CD4-positive, alpha-beta T cell treated with Interleukin-15 for 4 hours (primary cell): Measurements from ENCODE around the gene PTPRN2.
"Not testable (repeated sequence)": the region's sequence is repeated elsewhere in the genome, so short reads cannot be mapped to it uniquely, and the experiment has no call there.

Experiments used
- DNase-seq: peaks from one replicate; pipeline ENCODE4 v3.0.0-alpha.2; 2020; ENCODE audit warnings: low spot score

PTPRN2 gene

DNA sequence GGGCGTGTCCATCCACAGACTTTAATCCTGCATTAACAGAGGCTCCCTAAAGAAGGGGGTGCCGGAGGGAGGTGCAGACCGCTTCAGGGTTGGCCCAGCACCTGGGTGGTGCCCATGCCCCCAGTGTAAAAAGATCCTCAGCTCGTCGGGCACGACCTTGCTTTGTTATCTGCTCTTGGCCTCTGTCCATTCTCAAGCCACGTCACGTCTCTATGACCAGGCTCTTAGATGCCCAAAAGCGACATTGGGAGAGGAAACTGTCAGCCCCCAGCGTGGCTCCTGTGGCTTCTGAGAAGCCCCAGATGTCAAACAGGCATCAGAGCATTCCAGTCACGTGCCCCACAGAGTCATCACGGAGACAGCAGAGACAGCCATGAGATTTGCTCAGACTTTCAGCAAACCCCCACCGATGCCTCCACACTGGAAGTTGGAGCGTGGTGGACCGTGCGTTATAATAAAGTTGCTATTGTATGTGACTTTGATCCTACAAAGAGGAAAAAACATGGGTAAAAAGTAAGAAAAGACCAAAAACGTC lies 55.5 kb downstream of the PTPRN2 start:
- no peak for DNase-seq

DNA sequence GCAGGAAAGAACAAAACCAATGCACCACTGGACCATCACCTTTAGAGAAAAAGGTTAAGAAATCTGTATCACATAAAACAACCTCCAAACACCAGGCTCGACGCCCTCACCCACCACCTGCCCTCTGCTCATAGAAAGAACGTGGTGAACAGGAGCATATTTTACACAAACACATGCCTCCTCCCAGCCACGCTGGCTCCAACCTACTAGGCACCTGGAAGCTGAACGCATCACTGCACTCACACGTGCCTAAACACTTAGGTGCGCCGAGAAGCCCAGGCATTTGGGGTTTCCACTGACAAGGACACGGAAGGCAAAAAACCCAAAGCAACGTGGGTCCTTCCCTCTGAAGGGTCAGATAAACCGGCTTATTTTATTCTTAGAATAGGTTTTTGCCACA lies 56.0 kb downstream of the PTPRN2 start:
- no peak for DNase-seq

DNA sequence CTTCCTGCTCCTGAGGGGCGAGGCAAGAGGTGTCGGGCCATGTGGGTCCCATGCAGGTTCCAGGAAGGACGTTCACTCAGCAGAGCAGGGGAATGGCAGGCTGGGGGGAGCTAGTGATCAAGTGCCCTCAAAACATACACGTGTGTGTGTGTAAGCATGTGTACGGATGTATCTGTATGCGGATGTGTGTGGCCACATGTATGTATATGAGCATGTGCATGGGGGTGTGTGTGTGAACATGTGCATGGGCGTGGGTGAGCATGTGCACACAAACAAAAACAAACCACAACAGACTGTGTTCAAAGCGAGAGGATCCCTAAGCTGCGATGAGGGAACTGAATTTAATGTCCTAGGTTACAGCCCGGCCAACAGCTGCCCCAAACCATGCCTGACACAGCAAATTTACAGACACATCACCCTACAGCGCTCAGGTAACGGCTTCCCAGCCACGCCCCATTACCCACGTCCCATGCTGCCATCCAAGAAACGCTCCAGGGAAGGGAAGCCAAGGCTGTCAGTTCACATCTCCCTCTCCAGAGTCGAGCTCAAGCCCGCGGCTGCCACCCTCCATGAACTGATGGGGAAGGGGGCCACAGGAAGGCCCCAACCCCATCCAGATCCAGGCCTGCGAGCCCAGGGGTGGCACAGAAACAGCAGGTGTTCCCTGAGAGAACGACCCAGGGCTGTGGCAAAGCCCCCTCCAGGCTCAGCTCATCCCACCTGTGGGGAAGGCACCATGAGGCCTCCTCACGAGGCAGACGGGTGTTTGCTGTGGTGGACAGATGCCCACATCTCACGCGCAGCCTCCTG lies 56.6 kb downstream of the PTPRN2 start:
- no peak for DNase-seq

DNA sequence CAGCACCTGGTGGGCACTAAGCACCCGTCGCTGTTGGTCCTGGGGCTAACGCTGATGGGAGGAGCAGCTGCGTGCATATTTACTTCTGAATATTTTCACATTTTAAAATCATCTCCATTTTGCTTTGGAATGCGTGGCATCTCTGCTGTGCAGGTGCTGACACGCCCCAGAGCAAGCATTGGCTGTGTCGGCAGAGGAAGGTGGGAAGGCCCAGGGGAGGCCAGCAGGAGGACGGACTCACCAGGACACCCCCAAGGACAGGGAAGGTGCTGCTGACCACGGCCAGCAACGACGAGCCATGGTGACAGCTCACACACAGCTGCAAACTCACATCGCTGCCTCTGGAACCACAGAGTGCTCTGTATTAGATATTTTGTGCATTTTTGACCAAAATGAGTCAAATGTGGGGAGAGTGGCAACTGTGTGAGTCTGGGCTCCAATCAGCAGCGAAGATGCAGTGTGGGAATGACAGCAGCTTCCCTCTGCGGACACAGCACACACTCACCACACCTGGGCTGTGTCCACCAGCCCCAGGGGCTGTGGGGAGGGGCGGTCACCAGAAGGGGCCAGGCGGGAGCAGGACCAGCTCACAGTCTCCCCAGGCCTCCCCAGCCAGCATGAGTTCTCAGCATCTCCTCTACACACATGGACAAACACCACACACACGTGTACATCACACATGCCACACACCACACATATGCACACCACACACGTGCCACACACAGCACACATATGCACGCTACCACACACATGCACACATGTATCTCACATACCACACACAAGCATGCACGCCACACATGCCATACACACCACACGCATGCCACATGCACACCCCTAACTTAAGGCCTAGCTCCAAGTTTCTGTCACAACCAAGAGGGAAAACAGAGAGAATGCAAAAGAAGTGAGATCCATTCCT lies 58.2 kb downstream of the PTPRN2 start:
- DNase-seq, result no peak

DNA sequence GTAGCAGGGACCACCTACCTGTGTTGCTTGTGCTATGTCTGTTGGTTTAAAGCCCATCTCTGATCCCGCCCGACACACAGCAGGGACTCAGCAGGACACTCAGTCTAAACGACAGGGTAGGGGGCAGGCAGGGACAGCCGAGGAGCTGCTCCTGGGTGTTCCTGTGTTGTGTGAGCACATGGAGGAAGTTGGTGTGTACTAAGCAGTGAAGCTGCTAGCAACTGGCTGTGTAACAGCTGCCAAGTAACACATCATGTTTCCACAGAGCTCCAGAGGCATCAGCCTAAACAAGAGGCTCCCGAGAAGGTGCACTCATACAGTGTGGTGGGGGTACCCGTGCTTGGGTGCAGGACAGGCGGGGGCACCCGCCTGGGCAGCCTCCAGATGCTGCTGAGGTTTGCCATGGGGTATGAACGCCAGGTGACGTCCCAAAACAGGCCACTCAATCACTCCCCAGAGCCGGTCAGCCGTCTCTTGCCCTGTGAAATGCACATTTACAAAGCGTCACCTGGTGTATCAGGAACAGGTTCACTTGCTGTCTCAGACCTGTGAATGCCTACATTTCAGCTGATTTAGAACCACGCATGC lies 59.6 kb downstream of the PTPRN2 start:
- DNase-seq, result no peak

DNA sequence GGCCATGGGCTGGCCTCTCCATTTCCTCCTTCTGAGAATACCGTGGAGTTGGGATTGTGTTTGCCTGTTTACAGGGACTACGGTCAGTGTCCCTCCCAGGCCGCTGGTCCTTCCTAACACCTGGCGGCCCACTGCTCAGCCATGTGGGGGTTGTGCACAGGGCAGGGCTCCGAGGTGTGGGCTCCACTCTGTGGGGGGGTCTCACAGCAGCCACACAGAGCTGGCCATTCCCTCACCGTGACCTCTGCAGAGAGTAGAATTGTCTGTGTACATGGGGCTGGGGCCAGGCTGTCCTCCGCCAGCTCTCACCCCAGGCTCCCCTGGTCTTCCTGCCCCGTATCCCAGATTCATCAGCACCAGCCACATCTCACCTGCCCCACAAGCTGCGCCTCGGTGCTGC lies 60.1 kb downstream of the PTPRN2 start:
- DNase-seq, result no peak

DNA sequence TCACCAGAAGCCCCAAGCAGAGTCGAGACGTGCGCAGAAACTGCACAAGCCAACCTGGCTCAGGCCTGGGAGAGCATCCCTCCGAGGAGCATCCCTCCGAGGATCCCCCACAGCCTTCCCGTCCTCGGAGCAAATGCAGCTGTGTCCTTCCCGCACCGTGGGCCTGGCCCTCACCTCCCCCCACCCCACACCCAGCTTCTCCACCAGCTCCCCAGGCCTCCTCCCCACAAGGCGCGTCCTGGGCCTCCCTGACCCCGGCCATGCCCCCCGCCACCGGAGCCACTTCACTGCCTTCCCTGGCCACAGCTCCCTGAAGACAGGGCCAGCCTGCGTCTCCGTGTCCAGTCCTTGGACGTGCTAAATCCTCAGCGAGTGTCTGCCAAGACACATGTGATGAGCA lies 60.6 kb downstream of the PTPRN2 start:
- DNase-seq, result no peak

DNA sequence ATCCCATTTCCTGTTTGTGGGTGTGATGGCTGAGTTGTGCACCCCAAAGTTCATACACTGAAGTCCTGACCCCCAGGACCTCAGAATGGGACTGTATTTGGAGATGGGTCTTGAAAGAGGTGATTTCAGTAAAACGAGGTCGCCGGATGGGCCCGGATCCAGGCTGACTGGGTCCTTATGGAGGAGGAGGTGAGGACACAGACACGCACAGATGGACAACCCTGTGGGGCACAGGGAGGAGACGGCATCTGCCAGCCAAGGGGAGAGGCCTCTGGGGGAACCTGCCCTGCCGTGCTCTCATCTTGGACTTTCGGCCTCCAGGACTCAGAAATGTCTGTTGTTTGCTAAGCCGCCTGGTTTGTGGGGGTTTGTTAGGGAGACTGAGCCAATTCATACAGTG lies 61.1 kb downstream of the PTPRN2 start:
- DNase-seq, result no peak

DNA sequence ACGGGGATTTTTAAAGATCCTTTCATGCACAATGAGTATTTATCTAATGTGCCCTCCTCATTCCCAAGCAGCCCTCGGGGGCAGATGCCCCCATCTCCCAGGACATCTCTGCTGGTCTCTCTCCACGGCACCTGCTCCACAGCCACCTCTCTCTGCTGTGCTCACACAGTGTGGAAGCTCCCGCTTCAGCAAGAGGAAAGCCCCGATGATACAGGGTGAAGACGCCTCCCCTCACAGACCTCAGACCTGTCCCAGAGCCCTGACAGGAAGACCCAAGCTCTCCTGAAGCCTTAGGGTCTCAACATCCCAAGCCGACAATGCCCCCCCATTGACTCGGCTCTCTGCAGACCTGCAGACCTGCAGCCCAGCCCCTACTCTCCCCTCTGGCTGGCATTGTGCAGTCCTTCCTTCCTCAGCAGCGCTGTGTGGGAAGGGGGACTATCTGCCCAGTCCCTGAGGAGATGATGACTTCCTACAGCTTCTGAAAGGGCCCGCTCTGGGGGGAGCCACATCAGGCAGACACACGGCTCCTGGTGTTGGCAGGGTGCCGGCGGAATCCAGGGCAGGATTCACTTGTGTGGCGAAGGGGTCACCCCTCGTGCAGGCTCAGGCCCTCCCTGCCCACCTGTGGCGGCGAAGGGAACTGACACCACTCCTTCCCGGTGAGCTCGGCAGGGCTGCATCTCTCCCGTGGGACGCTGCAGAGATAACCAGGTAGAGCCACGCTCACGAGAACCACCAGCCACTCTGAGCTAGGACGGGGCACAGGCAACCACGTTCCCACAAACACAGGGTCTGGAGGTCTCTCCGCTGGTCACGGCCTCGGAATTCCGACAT lies 61.8 kb downstream of the PTPRN2 start:
- no peak for DNase-seq

DNA sequence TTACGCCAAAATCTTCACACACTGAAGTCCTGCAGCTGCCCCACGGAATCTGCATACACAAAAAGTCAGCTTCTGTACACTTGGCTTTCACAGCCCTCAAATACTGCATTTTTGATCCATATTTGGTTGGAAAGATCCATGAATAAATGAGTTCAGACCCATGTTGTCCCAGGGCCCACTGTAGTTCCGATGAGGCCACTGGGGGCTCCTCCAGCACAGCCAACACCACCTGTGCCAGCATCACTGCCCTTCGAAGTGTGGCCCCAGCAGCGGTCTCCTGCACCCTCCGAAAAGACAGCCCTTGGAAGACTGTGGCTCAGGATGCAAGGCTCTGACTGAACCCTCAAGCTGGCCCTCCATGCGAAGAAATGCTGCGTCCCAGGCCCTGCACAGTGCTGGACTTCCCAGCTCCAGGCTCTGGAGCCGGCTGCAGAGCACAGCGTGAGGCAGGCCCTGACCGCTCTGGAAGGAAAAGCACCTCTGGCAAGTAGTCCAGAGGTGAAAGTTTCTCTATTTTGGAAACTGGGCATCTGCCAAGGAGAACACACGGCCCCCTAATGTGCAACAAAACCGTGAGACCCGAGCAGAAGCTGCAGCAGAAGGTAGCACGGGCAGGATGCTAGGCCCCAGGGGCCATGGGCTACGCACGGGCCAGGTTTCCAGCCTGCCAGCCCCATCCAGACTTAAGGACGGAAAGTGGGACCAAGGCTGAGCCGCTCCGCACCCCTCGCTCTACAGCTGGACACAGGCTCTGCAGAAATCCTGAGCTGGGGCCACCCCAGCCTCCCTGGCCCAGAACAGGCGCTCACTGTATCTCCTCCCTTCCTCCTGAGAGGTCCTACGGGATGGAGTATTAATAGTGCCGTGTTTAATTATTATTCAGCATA lies 62.6 kb downstream of the PTPRN2 start:
- DNase-seq, result no peak

DNA sequence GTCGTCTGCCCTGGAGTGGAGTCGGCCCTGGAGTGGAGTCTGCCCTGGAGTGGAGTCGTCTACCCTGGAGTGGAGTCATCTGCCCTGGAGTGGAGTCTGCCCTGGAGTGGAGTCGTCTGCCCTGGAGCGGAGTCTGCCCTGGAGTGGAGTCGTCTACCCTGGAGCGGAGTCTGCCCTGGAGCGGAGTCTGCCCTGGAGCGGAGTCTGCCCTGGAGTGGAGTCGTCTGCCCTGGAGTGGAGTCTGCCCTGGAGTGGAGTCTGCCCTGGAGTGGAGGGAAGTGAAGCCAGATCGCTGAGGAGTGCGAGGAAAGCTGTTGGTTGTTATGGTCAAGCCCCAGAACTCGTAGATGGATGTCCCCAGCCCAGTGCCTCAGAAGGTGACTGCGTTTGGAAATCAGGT lies 63.3 kb downstream of the PTPRN2 start:
- not testable (repeated sequence) for DNase-seq

DNA sequence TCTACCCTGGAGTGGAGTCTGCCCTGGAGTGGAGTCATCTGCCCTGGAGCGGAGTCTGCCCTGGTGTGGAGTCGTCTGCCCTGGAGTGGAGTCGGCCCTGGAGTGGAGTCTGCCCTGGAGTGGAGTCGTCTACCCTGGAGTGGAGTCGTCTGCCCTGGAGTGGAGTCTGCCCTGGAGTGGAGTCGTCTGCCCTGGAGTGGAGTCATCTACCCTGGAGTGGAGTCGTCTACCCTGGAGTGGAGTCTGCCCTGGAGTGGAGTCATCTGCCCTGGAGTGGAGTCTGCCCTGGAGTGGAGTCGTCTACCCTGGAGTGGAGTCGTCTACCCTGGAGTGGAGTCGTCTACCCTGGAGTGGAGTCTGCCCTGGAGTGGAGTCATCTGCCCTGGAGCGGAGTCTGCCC lies 63.7 kb downstream of the PTPRN2 start:
- not testable (repeated sequence) for DNase-seq

DNA sequence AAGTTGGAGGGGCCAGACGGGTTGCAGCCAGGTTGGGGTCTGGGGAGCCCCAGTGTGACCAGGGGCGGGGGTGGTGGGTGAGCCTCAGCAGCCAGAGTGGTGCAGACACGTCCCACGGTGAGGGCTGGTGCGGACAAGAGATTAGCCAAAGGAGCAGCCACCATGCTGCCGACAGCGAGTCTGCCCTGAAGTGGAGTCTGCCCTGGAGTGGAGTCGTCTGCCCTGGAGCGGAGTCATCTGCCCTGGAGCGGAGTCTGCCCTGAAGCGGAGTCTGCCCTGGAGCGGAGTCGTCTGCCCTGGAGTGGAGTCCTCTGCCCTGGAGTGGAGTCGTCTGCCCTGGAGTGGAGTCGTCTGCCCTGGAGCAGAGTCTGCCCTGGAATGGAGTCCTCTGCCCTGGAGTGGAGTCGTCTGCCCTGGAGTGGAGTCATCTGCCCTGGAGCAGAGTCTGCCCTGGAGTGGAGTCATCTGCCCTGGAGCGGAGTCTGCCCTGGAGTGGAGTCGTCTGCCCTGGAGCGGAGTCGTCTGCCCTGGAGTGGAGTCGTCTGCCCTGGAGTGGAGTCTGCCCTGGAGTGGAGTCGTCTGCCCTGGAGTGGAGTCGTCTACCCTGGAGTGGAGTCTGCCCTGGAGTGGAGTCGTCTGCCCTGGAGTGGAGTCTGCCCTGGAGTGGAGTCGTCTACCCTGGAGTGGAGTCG lies 64.3 kb downstream of the PTPRN2 start:
- not testable (repeated sequence) for DNase-seq

DNA sequence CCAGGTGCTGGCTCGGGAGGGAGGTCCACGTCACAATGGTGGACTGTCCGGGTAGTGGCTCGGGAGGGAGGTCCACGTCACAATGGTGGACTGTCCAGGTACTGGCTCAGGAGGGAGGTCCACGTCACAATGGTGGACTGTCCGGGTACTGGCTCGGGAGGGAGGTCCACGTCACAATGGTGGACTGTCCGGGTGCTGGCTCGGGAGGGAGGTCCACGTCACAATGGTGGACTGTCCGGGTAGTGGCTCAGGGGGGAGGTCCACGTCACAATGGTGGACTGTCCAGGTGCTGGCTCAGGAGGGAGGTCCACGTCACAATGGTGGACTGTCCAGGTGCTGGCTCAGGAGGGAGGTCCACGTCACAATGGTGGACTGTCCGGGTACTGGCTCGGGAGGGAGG lies 65.8 kb downstream of the PTPRN2 start:
- DNase-seq, result not testable (repeated sequence)

DNA sequence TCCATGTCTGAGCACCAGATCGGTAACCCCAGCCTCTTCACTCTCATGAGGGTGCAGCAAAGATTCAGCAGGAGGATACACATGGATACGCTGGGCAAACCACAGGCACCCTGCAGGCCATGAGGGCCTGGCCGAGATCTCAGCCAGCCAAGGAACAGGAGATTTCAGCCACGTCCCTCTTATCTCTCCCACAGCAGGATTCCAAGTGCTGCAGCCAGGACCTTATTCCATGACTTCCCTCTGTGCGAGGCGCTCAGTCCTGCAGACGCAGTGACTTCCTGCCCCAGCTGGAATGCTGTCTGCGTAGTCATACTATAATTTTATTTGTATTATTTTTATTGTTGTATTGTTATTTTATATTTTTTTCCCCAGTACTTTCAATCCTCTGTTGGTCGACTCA lies 66.8 kb downstream of the PTPRN2 start:
- DNase-seq, result no peak

DNA sequence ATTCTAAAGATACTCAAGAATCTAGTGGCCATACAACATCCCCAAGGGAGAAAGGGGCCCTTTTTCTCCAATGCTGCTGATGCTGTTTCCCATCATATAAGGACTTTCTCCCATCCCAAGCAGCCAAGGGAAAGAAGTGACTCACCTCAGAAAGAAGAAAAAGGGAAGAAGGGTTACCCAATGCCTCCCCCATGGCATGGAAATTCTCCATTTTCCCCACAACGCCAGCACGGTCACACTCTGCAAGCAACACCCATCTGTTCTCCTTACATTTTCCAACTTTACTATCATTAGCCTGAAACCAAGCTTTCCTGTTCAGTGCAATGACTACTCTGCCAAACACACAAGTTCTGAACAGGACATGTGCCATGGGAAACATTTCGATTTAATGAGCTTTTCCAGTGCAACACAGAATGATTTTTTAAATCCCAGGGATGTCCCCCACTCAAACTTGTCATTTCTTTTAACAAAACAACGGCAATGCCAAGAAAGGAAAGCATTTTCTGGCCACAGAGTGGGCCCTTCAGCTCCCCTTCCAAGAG lies 67.9 kb downstream of the PTPRN2 start:
- no peak for DNase-seq

DNA sequence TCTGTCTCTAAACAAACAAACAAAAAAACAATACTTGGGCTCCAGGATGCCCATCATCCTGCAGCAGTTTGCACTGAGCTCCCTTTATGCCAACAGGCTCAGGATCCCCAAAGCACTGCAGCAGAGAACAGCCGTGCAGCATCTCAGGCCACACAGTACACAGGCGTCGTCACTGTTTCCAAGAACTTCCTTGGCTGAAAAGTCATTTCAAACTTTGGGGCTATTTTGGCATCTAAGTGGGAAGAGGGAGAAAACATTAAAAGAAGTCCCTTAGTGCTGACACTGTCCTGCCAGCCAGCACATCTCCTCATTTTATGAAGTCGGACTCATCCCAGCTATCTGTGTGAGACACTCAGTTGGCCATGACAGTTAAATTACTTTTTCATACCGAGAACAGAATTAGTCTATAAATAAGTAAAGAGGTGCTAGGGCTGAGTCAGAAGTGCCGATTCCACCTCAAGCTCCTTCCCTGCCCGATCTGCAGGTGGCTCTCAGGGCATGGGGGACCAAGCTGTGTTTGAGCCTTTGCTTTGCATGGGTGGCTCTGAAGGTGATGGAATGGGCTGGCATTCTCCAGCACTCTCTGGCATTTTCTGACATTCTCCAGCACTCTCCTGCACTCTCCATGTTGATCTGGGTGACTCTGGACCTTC lies 68.5 kb downstream of the PTPRN2 start:
- no peak for DNase-seq

DNA sequence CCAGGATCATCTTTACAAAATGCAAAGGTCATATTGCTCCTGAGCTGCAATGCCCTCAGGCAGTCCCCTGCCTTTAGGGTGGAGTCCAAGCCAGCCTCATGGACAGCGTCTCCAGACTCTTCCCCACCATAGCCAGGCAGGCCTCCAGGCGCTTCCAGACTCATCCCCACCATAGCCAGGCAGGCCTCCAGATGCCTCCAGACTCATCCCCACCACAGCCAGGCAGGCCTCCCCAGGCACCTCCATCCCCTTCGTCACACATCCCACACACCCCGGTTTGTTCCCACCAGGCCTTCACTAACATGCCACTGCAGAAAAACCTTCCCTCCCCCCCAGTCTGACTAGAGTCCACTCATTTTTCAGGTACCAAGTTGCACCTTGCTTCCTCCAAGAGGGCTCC lies 70.1 kb downstream of the PTPRN2 start:
- DNase-seq, result no peak

DNA sequence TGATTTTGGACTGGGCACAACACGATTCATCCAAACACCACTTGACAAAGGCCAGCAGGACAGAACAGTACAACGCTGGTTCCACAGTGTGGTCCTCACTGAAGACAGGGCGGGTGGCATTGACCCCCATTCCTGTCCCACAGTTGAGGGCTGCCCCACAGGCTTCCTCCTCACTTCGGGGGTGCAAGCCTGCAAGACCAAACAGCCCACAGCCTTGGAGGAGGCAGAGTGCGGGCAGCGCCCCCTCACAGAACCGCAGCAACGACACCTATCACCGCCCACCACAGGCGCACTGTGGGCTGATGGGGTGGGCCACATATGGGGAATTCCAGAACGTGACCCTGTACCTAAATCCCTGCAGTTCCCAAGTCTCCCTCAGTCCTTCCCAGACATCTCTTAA lies 70.6 kb downstream of the PTPRN2 start:
- DNase-seq, result no peak
